Fibroblast of mammary gland (primary cell): ENCODE data around the gene SMARCAL1.

Experiments used
- DNase-seq: peaks from one replicate; pipeline ENCODE4 v3.0.0-alpha.2; 2010; ENCODE audit warnings: low read depth
- H3K4me3 ChIP-seq: 2 replicates; pipeline ENCODE4 v1.5.1; 2011; ENCODE audit warnings: low read depth, mild to moderate bottlenecking, low read length, moderate library complexity; ENCODE audit not compliant: control insufficient read depth
- CTCF ChIP-seq: conservative IDR thresholded peaks from 2 replicates; pipeline ENCODE4 v1.5.1; 2011; ENCODE audit warnings: low read depth, low read length, inconsistent platforms; ENCODE audit not compliant: control insufficient read depth, insufficient read depth

SMARCAL1 gene

GRCh38 chr2:216490061-216490460, 77.8 kb downstream of the SMARCAL1 start:
- peak; percentile 81 for DNase-seq
- no peak for TF ChIP-seq CTCF
- H3K4me3 ChIP-seq = no peak overlapping the region

GRCh38 chr2:216491793-216492596, 79.7 kb downstream of the SMARCAL1 start:
- no peak overlapping the region for H3K4me3 ChIP-seq
- DNase-seq = no peak
- no peak for TF ChIP-seq CTCF

GRCh38 chr2:216492597-216493333, 80.5 kb downstream of the SMARCAL1 start:
- DNase-seq = peak; percentile 87
- no peak overlapping the region for H3K4me3 ChIP-seq
- TF ChIP-seq CTCF = no peak

GRCh38 chr2:216493334-216493685, 81.0 kb downstream of the SMARCAL1 start:
- DNase-seq = no peak
- H3K4me3 ChIP-seq = no peak overlapping the region
- TF ChIP-seq CTCF = no peak

- peak; percentile 54 for DNase-seq
- no peak overlapping the region for H3K4me3 ChIP-seq
- no peak for TF ChIP-seq CTCF
These were observed 83.4 kb downstream of the SMARCAL1 start for GRCh38 chr2:216495656-216496055.

- no peak for DNase-seq
- peak overlapping the region; percentile 85 for H3K4me3 ChIP-seq
- no peak for TF ChIP-seq CTCF
These were observed 85.2 kb downstream of the SMARCAL1 start for GRCh38 chr2:216497382-216498069.
